HL-60 (cell line): ENCODE measurements around the gene PCDHGB6.
"Not testable (repeated sequence)": the region's sequence is repeated elsewhere in the genome, so short reads cannot be mapped to it uniquely, and the experiment has no call there.

Experiments
- DNase-seq, 2 experiments: peaks; one replicate each; pipeline ENCODE4 v3.0.0-alpha.2; 2010 to 2020; ENCODE audit warnings: low read depth in 1 of 2, low spot score in 1 of 2
- H3K27ac ChIP-seq: fragments of 250-450 bp; sonication (Bioruptor Pico); replicated peaks from 2 replicates; pipeline ENCODE4 v1.5.1; 2020; ENCODE audit warnings: mild to moderate bottlenecking, moderate library complexity
- H3K27me3 ChIP-seq: fragments of 250-450 bp; sonication (Bioruptor Pico); 2 replicates; pipeline ENCODE4 v1.5.1; 2021; ENCODE audit warnings: mild to moderate bottlenecking, moderate library complexity; ENCODE audit not compliant: insufficient read depth, poor library complexity, severe bottlenecking
- H3K4me3 ChIP-seq: replicated peaks from 2 replicates; pipeline ENCODE4 v1.5.1; 2011; ENCODE audit warnings: mild to moderate bottlenecking, control low read depth, low read length; ENCODE audit not compliant: insufficient read depth
- GABPA ChIP-seq: IDR thresholded peaks from 2 replicates; pipeline ENCODE4 v1.6.1; 2012; ENCODE audit warnings: low read depth
- POLR2AphosphoS5 ChIP-seq: IDR thresholded peaks from 2 replicates; pipeline ENCODE4 v1.6.1; 2012; ENCODE audit warnings: low read depth
- SPI1 ChIP-seq: IDR thresholded peaks from 2 replicates; pipeline ENCODE4 v1.6.1; 2012; ENCODE audit warnings: low read depth, mild to moderate bottlenecking, borderline replicate concordance
- TF ChIP-seq, protein P1 (sequence below): IDR thresholded peaks from one replicate; pipeline ENCODE4 v1.5.1; 2011; ENCODE audit warnings: low read length, control low read depth, inconsistent platforms; ENCODE audit not compliant: insufficient read depth
- TF ChIP-seq, protein P2 (sequence below): IDR thresholded peaks from 2 replicates; pipeline ENCODE4 v1.6.1; 2012; ENCODE audit warnings: low read depth; ENCODE audit not compliant: insufficient replicate concordance

Gene PCDHGB6

DNA sequence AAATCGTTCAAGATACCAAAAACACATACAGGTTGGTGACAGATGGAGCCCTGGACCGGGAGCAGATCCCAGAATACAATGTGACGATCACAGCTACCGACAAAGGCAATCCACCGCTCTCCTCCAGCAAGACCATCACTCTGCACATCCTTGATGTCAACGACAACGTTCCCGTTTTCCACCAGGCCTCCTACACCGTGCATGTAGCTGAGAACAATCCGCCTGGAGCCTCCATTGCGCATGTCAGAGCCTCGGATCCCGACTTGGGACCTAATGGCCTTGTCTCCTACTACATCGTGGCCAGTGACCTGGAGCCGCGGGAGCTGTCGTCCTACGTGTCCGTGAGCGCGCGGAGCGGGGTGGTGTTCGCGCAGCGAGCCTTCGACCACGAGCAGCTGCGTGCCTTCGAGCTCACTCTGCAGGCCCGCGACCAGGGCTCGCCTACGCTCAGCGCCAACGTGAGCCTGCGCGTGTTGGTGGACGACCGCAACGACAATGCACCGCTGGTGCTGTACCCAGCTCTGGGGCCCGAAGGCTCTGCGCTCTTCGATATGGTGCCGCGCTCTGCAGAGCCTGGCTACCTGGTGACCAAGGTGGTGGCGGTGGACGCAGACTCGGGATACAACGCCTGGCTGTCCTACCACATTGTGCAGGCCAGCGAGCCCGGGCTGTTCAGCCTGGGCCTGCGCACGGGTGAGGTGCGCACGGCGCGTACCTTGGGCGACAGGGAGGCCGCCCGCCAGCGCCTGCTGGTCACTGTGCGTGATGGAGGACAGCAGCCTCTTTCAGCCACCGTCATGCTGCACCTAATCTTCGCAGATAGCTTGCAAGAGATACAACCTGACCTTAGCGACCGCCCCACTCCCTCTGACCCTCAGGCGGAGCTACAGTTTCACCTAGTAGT is 36.0 kb upstream of the PCDHGB6 start:
- Histone ChIP-seq H3K27ac (no peak overlapping the region), H3K27me3 (no peaks in the 10 kb centered on the region), H3K4me3 (no peak overlapping the region)
- no peak for TF ChIP-seq SPI1
- TF ChIP-seq, protein P1, sequence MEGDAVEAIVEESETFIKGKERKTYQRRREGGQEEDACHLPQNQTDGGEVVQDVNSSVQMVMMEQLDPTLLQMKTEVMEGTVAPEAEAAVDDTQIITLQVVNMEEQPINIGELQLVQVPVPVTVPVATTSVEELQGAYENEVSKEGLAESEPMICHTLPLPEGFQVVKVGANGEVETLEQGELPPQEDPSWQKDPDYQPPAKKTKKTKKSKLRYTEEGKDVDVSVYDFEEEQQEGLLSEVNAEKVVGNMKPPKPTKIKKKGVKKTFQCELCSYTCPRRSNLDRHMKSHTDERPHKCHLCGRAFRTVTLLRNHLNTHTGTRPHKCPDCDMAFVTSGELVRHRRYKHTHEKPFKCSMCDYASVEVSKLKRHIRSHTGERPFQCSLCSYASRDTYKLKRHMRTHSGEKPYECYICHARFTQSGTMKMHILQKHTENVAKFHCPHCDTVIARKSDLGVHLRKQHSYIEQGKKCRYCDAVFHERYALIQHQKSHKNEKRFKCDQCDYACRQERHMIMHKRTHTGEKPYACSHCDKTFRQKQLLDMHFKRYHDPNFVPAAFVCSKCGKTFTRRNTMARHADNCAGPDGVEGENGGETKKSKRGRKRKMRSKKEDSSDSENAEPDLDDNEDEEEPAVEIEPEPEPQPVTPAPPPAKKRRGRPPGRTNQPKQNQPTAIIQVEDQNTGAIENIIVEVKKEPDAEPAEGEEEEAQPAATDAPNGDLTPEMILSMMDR: no peak
- no peak for TF ChIP-seq POLR2AphosphoS5
- TF ChIP-seq, protein P2, sequence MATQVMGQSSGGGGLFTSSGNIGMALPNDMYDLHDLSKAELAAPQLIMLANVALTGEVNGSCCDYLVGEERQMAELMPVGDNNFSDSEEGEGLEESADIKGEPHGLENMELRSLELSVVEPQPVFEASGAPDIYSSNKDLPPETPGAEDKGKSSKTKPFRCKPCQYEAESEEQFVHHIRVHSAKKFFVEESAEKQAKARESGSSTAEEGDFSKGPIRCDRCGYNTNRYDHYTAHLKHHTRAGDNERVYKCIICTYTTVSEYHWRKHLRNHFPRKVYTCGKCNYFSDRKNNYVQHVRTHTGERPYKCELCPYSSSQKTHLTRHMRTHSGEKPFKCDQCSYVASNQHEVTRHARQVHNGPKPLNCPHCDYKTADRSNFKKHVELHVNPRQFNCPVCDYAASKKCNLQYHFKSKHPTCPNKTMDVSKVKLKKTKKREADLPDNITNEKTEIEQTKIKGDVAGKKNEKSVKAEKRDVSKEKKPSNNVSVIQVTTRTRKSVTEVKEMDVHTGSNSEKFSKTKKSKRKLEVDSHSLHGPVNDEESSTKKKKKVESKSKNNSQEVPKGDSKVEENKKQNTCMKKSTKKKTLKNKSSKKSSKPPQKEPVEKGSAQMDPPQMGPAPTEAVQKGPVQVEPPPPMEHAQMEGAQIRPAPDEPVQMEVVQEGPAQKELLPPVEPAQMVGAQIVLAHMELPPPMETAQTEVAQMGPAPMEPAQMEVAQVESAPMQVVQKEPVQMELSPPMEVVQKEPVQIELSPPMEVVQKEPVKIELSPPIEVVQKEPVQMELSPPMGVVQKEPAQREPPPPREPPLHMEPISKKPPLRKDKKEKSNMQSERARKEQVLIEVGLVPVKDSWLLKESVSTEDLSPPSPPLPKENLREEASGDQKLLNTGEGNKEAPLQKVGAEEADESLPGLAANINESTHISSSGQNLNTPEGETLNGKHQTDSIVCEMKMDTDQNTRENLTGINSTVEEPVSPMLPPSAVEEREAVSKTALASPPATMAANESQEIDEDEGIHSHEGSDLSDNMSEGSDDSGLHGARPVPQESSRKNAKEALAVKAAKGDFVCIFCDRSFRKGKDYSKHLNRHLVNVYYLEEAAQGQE: no peak
- no peak for DNase-seq

DNA sequence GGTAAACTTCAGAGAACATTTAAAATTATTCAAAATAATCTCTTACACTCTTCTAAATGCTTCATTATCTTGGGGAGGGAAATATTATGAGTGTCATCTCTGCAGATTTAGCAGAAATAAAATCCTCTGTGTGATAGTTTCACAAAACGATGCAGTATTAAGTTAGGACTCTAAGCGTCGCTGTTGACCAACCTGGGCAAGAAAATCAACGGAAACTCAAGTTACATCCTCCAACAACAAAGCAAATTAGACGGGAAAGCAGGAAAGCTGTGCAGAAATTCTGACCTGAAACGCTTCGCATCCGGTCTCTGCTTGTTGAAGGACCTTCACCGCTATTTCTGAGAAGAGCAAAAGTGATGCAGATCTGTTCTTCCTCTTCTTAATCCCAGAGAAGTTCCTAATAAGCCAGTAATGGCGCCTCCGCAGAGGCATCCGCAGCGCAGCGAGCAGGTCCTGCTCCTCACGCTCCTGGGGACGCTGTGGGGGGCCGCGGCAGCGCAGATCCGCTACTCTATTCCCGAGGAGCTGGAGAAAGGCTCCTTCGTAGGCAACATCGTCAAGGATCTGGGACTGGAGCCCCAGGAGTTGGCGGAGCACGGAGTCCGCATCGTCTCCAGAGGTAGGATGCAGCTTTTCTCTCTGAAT is 34.0 kb upstream of the PCDHGB6 start, which contains the start of gene PCDHGA6:
Gene PCDHGA6 (plus strand): TSS at position 219 of the 645 bp plus-strand sequence. CDS start 193 bp downstream, at position 412.
- H3K27ac ChIP-seq: no peak within 1 kb of the TSS
- TF ChIP-seq POLR2AphosphoS5: no peak
- TF ChIP-seq GABPA: no peak
- no peak for TF ChIP-seq SPI1
- TF ChIP-seq, protein P1: no peak
- TF ChIP-seq, protein P2: no peak
- no peak for DNase-seq
- H3K4me3 ChIP-seq: no peak within 1 kb of the TSS
- H3K27me3 ChIP-seq: no peaks in the 10 kb centered on the region

DNA sequence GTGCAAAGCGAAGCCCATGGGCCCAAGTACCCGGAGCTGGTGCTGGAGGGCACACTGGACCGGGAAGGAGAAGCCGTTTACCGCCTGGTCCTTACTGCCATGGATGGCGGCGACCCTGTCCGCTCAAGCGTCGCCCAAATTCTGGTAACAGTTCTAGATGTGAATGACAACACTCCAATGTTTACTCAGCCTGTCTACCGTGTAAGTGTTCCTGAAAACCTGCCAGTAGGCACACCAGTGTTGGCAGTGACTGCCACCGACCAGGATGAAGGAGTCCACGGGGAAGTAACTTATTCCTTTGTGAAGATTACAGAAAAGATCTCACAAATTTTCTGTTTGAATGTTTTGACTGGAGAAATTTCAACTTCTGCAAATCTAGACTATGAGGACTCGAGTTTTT is 33.2 kb upstream of the PCDHGB6 start:
- no peak for DNase-seq
- Histone ChIP-seq H3K27ac (no peak overlapping the region), H3K4me3 (no peak overlapping the region), H3K27me3 (no peaks in the 10 kb centered on the region)
- TF ChIP-seq POLR2AphosphoS5 (no peak), GABPA (no peak), SPI1 (no peak)
- TF ChIP-seq, protein P1: no peak
- TF ChIP-seq, protein P2: no peak

DNA sequence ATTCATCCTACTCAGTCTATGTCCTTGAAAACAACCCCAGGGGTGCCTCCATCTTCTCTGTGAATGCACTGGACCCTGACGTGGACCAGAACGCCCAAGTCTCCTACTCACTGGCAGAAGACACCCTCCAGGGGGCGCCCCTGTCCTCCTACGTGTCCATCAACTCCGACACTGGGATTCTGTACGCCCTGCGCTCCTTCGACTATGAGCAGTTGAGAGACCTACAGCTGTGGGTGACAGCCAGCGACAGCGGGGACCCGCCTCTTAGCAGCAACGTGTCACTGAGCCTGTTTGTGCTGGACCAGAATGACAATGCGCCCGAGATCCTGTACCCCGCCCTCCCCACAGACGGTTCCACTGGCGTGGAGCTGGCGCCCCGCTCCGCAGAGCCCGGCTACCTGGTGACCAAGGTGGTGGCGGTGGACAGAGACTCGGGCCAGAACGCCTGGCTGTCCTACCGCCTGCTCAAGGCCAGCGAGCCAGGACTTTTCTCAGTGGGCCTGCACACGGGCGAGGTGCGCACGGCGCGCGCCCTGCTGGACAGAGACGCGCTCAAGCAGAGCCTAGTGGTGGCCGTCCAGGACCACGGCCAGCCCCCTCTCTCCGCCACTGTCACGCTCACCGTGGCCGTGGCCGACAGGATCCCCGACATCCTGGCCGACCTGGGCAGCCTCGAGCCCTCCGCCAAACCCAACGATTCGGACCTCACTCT is 32.2 kb upstream of the PCDHGB6 start:
- DNase-seq, H3K27me3 ChIP-seq, H3K4me3 ChIP-seq: not testable (repeated sequence)

More for the DNA sequence above, 32.2 kb upstream of the PCDHGB6 start:
- H3K27ac ChIP-seq: not testable (repeated sequence)
